ENCODE measurements around the gene C15orf61. TPM values are rescaled to one million over a fixed set of nuclear protein-coding genes. Genes with fewer than 3 reads are reported as not detected.

Gene C15orf61
- total RNA-seq, 4 donors from 2014 or later = 6.5 to 8.5 (median 7.3) TPM

DNA sequence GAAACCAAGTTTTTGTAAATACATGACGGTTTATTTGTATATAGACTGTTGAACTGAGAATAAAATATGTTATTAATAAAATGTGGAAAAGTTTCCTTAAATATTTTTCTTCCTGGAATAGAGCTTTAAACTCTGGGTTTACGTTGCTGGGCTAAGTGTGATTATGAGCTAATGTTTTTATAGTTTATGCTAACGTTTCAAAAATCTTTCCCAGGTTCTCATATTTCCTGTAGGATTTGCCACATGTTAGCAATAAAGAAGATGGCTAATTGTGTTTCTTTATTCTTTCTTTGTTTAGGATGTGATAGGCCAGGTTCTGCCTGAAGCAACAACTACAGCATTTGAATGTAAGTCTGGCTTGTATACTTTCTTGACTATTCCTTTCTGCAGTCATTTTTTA is 28.8 kb downstream of the C15orf61 start:
- DNase-seq (ENCODE audit: low spot score in 2 of 2) = no peak
- Histone ChIP-seq H3K9me3 (no peaks in the 10 kb centered on the region), H3K27me3 (no peaks in the 10 kb centered on the region), H3K36me3 (peaks cover 0 to 38% (median 0%) of the 10 kb centered on the region in 3 donors), H3K4me3 (no peak overlapping the region), H3K27ac (no peak overlapping the region), H3K4me1 (peaks cover 0 to 21% (median 4%) of the 10 kb centered on the region in 4 donors)
- no peak for TF ChIP-seq POLR2A (IDR thresholded peaks at IDR 0.05)
- WGBS, 2 donors = 58 to 62% methylated on average over 3 of the region's 3 CpGs

DNA sequence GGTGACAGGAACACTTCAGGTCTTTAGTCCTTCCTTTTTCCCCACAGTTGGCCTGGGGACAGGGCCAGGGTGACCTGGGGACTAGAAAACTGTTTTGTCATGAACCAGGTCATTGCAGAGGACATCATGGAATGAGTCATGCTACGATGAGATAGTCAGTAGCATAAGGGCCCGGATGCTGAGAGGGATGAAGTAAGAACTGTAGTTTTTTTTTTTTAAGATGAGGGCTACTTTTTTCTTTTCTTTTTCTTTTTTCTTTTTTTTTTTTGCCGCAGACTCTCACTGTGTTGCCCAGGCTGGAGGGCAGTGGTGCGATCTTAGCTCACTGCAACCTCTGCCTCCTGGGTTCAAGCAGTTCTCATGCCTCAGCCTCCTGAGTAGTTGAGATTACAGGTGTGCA is 29.6 kb downstream of the C15orf61 start:
- H3K27me3 ChIP-seq = no peaks in the 10 kb centered on the region
- no peaks in the 10 kb centered on the region for H3K9me3 ChIP-seq
- H3K4me3 ChIP-seq = no peak overlapping the region
- 70 to 90% methylated on average over 4 of the region's 4 CpGs for WGBS, 2 donors
- H3K27ac ChIP-seq = no peak overlapping the region
- TF ChIP-seq, protein P1, sequence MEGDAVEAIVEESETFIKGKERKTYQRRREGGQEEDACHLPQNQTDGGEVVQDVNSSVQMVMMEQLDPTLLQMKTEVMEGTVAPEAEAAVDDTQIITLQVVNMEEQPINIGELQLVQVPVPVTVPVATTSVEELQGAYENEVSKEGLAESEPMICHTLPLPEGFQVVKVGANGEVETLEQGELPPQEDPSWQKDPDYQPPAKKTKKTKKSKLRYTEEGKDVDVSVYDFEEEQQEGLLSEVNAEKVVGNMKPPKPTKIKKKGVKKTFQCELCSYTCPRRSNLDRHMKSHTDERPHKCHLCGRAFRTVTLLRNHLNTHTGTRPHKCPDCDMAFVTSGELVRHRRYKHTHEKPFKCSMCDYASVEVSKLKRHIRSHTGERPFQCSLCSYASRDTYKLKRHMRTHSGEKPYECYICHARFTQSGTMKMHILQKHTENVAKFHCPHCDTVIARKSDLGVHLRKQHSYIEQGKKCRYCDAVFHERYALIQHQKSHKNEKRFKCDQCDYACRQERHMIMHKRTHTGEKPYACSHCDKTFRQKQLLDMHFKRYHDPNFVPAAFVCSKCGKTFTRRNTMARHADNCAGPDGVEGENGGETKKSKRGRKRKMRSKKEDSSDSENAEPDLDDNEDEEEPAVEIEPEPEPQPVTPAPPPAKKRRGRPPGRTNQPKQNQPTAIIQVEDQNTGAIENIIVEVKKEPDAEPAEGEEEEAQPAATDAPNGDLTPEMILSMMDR (IDR thresholded peaks at IDR 0.05) = no peak
- TF ChIP-seq POLR2A (IDR thresholded peaks at IDR 0.05) = no peak
- TF ChIP-seq EP300 (IDR thresholded peaks at IDR 0.05) = no peak
- H3K36me3 ChIP-seq = peaks cover 0 to 45% (median 0%) of the 10 kb centered on the region in 3 donors
- DNase-seq (ENCODE audit: low spot score in 2 of 2) = no peak
- peaks cover 0 to 13% (median 4%) of the 10 kb centered on the region in 4 donors for H3K4me1 ChIP-seq

DNA sequence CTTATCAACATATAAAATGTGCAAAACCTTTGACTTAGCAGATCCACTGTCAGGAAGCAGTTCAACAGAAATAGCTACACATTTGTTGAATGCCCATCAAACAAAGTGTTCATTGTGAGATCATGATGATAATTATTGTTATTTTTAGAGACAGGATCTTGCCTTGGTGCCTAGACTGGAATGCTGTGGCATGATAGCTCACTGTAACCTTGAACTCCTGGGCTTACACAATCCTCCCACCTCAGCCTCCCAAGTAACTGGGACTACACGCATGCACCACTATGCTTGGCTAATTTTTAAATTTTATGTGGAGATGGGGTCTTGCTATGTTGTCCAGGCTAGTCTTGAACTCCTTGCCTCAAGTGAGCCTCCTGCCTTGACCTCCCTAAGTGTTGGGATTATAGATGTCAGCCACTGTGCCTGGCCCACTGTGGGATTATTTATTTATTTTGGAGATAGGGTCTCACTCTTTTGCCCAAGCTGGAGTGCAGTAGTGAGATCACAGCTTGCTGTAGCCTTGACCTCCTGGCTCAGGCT is 30.3 kb downstream of the C15orf61 start:
- Histone ChIP-seq H3K36me3 (peaks cover 0 to 43% (median 0%) of the 10 kb centered on the region in 3 donors), H3K4me1 (peaks cover 0 to 13% (median 4%) of the 10 kb centered on the region in 4 donors), H3K27ac (no peak overlapping the region), H3K9me3 (no peaks in the 10 kb centered on the region), H3K27me3 (no peaks in the 10 kb centered on the region), H3K4me3 (no peak overlapping the region)
- no peak for TF ChIP-seq EP300 (IDR thresholded peaks at IDR 0.05)
- TF ChIP-seq POLR2A (IDR thresholded peaks at IDR 0.05) = no peak
- WGBS, 2 donors = 90 to 95% methylated on average over 1 of the region's 1 CpG
- DNase-seq (ENCODE audit: low spot score in 2 of 2) = no peak

DNA sequence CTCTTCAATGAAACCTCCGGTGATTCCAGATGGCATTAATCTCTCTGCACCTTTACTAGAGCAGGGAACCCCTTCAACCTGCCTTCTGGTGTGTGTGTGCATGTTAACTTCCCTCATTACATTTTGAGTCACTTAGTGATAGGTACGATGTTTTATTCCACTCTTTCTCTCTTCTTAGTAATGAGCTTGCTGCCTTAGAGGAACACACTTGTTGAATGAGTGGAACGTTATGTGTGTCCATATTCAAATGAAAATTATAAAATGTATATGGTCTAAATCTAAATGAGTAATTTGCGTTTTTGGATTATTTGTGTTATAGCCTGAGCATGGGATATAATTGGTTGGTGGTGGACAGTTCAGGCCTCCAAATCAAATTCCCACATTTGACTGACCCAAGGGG is 33.6 kb downstream of the C15orf61 start:
- H3K9me3 ChIP-seq = peaks cover 0 to 7% (median 0%) of the 10 kb centered on the region in 4 donors
- H3K27me3 ChIP-seq = no peaks in the 10 kb centered on the region
- no peak overlapping the region for H3K27ac ChIP-seq
- TF ChIP-seq EP300 (IDR thresholded peaks at IDR 0.05) (no peak), POLR2A (IDR thresholded peaks at IDR 0.05) (no peak)
- TF ChIP-seq, protein P1 (IDR thresholded peaks at IDR 0.05) = no peak
- 91 to 92% methylated on average over 4 of the region's 4 CpGs for WGBS, 2 donors
- no peak overlapping the region for H3K4me3 ChIP-seq
- H3K36me3 ChIP-seq = peaks cover 0 to 58% (median 0%) of the 10 kb centered on the region in 3 donors
- H3K4me1 ChIP-seq = no peaks in the 10 kb centered on the region
- no peak for DNase-seq (ENCODE audit: low spot score in 2 of 2)

DNA sequence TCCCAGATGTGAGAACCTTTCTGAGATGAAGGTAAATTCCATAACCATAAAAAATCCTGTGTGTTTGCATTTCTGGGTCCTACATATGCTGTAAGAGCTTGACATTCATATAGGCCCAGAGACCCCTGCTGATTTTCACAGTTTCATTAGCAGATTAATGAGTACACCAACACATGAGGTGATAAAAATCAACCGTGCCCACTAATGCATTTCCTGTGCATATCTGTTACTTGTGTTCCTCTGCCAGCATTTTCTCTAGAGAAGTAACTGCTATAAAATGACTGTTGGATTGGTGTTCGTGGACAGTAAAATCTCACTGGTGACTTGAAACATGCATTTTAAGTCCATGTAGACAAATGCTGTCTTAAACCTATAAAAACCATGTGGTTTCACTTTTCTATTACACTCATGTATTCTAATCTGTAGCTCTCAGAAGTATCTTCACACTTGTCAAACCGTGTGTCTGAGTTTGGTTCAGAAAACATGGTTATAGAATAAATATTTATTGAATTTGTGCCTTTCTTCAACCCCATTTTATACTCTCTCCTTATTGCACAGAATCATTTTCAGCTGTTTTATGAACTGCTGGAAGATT is 36.1 kb downstream of the C15orf61 start:
- no peak for DNase-seq (ENCODE audit: low spot score in 2 of 2)
- Histone ChIP-seq H3K27ac (no peak overlapping the region), H3K4me1 (no peaks in the 10 kb centered on the region), H3K36me3 (peaks cover 0 to 59% (median 0%) of the 10 kb centered on the region in 3 donors), H3K27me3 (no peaks in the 10 kb centered on the region), H3K9me3 (peaks cover 0 to 7% (median 0%) of the 10 kb centered on the region in 4 donors), H3K4me3 (no peak overlapping the region)
- TF ChIP-seq POLR2A (IDR thresholded peaks at IDR 0.05) = no peak
- TF ChIP-seq, protein P1 (IDR thresholded peaks at IDR 0.05) = no peak
- TF ChIP-seq EP300 (IDR thresholded peaks at IDR 0.05) = no peak
- 78 to 79% methylated on average over 3 of the region's 3 CpGs for WGBS, 2 donors

DNA sequence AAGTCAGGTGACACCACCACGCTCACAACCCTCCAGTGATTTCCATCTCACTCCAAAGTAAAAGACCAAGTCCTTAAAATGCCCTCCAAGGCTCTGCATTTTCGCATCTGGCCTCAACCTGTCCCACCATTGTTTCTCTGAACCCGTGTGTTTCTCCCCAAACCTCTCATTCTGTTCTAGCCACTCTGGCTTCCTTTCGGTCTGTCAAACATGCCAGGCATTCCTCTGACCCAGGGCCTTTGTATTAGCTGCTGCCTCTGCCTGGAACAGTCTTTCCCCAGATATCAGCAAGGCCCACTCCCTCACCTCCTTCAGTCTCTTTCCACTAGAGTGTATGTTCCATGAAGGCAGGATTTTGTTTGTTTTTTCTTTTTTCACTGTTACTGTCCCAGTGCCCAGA is 37.6 kb downstream of the C15orf61 start:
- Histone ChIP-seq H3K27me3 (no peaks in the 10 kb centered on the region), H3K4me3 (no peak overlapping the region), H3K4me1 (no peaks in the 10 kb centered on the region), H3K9me3 (peaks cover 0 to 7% (median 0%) of the 10 kb centered on the region in 4 donors), H3K36me3 (peaks cover 0 to 54% (median 0%) of the 10 kb centered on the region in 3 donors), H3K27ac (no peak overlapping the region)
- DNase-seq (ENCODE audit: low spot score in 2 of 2) = no peak
- 88 to 89% methylated on average over 4 of the region's 4 CpGs for WGBS, 2 donors
- TF ChIP-seq POLR2A (IDR thresholded peaks at IDR 0.05) = no peak
- TF ChIP-seq EP300 (IDR thresholded peaks at IDR 0.05) = no peak
- TF ChIP-seq, protein P1 (IDR thresholded peaks at IDR 0.05) = no peak

Data from tibial nerve (tissue), 4 donors.